EL (cell line): ENCODE data around the gene CELF5.
A peak's percentile ranks its signal among the peaks of the same experiment; 100 is the strongest.
"Not testable (repeated sequence)": the region's sequence is repeated elsewhere in the genome, so short reads cannot be mapped to it uniquely, and the experiment has no call there.

Source experiments
- DNase-seq: peaks from one replicate; pipeline ENCODE4 v3.0.0-alpha.2; 2016

CELF5 gene

DNA sequence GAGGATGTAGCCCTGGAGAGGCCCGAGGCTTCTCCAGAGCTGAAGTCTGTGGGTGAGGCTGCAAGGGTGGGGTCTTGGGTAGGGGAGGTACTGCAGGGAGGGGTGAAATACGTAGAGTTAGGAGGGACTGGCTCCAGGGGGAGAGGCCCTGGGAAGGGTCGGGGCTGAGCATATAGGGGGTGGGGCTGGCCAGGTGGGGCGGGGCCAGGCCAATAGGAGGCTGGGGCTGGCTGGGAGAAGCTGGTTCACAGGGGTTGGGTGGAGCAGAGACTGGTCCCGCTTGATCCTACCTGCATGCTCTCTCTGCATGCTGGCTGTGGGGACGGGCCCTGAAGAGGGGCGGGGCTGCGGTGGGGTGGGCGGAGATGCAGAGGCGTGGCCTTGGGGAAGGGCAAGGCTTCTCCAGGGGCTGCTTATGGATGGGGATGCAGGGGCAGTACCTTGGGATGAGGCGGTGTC, 51.9 kb downstream of the CELF5 start:
- DNase-seq = peak; percentile 24

DNA sequence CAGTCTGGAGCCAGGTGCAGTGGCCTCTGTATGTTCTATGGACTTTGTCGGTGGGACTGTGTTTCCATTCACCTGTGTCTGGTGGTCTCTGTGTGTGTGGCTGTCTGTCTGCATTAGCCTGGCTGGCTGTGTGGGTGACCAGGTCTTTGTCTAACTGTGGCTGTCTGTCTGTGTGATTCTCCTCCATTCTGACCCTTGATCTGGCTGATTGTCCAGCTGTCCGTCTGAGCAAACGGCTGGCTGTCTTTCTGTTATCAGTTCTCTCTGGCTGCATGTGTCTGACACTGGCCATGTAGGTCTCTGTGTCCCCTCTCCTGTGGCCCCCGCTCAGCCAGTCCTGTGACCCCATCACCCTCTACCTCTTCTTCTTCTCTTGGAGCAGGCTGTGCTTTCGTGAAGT, 53.2 kb downstream of the CELF5 start:
- DNase-seq = no peak

DNA sequence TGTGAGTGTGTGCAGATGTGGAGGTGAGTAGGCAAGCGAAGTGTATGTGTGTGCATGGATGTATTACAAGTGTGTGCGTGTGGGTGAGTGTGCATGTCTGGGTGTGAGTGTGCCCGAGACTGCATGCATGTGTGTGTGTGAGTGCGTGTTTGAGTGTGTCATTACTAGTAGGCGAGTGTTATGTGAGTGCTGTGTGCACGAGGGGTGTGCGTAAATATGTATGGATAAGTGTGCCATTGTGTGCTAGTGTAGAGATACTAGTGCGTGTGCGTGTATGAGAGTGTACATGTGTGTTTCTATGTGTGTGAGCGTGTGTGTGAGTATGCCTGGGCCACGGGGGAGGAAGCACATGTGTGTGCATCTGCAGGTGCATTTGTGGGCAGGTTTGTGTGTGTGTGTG, 53.8 kb downstream of the CELF5 start:
- DNase-seq = no peak

DNA sequence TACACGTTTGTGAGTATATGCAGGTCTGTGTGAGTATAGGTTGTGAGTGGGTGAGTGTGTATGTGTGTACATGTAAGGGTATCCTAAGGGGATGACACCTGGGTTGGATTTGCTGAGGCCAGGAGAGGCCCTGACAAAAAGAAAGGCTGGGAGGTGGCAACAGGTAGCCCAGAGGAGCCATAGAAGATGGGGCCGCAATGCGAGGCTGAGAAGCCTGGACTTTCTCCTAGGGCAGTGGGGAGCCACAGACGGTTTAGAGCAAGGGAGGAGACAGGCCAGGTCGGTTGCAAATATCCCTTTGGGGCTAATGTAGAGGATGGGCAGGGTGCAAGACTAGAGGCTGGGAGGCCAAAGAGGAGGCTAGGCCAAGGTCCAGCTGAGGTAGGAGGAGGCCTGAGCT, 54.3 kb downstream of the CELF5 start:
- no peak for DNase-seq

DNA sequence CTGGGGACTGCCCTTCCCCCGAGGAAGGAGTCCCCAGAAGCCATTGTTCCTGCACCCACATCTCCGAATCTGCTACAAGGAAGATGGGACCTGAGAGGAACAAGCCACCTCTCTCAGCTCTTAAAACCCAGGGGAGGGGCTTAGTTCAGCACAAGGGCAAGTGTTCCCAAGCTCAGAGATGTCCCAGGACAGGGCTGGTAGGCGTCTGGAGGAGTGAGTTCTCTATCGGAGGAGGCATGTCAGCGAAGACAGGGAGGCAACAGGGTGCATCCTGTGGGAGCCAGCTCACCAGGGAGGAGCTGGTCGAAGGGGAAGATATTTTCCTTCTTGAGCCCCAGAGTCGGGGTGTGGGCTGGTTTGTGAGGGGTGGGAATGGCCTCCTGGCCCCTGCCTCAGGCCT, 54.8 kb downstream of the CELF5 start:
- DNase-seq = no peak

DNA sequence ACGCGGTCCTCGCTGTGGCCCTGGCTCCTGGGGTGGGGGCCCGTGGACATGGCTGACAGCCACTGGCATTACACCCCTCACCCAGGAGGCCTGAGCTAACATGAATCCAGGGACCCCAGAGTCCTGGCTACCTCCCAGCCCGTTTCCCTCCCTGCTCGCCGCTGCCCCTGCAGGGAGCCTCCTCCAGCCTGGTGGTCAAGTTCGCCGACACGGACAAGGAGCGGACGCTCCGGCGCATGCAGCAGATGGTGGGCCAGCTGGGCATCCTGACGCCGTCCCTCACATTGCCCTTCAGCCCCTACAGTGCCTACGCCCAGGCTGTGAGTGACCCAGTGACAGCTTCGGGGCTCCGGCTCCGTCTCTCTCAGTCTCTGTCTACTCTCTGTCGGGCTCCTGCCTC, 56.6 kb downstream of the CELF5 start:
- no peak for DNase-seq

DNA sequence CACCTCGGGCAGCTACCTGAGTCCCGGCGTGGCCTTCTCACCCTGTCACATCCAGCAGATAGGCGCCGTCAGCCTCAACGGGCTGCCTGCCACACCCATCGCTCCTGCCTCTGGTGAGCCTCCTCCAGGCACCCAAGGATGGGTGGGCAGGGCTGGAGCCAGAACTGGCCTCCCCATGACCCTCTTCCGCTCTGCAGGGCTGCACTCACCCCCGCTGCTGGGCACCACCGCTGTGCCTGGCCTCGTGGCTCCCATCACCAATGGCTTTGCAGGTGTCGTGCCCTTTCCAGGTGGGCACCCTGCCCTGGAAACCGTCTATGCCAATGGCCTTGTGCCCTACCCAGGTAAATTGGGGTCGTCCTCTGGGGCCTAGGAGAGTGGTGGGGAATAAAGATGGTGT, 57.7 kb downstream of the CELF5 start:
- DNase-seq = no peak

DNA sequence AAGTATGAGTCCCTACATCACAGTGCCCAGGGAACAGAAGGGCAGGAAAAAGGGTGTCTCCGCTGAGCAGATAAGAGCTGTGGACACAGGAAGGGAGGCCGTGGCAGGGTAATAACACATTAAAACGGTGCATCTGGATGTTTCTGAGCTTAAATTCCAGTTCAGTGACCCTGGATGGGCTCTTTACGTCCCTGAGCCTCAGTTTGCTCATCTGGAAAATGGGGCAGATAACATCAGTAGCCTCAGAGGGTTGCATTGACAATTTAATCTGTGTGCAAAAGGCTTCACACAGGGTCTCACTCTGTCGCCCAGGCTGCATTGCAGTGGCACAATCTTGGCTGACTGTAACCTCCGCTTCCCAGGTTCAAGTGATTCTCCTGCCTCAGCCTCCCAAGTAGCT, 58.1 kb downstream of the CELF5 start:
- DNase-seq = no peak

DNA sequence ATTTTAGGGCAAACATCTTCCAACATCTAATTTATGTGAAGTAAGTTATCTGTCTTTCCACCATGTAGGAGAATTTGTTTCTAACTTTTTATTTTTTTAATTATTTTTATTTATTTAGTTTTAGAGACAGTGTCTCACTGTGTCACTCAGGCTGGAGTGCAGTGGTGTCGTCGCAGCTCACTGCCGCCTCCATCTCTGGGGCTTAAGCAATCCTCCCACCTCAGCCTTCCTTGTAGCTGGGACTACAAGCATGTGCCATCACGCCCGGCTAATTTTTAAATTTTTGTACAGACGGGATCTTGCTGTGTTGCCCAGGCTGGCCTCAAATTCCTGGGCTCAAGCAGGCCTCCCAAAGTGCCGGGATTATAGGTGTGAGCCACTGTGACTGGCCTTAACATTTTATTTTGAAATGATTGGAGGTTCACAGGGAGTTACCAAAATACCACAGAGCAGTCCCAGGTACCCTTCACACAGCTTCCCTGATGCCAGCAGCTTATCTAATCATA, 58.8 kb downstream of the CELF5 start:
- DNase-seq = no peak

DNA sequence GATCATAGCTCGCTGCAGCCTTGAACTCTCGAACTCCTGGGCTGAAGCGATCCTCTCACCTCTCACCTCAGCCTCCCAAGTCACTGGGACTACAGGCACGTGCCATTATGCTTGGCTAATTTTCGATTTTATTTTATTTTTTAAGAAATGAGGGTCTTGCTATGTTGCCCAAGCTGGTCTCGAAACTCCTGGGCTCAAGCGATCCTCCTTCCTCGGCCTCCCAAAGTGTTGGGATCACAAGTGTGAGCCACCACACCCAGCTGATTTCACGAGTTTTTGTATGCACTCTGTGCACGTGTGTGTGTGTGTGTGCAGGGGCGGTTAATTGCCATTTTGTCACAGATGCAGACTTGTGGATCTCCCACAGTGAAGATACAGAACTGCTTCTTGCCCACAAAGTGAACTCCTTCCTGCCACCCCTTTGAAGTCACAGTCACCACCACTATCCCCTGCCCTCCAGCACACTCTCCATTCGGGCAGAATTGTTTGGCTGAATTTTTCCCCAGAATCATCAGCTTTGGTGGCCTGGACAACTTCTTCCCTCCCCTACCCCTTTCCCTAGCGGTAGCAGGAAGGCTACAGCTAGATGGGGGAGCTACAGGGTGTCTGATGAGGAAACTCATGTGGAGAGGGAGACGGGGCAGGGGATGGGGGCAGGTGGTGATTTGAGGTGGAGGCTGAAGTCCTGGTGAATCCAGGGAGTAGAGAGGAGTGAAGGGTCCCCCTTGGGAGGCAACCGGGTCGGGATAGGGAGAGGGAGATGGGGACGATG, 59.6 kb downstream of the CELF5 start:
- DNase-seq = no peak

DNA sequence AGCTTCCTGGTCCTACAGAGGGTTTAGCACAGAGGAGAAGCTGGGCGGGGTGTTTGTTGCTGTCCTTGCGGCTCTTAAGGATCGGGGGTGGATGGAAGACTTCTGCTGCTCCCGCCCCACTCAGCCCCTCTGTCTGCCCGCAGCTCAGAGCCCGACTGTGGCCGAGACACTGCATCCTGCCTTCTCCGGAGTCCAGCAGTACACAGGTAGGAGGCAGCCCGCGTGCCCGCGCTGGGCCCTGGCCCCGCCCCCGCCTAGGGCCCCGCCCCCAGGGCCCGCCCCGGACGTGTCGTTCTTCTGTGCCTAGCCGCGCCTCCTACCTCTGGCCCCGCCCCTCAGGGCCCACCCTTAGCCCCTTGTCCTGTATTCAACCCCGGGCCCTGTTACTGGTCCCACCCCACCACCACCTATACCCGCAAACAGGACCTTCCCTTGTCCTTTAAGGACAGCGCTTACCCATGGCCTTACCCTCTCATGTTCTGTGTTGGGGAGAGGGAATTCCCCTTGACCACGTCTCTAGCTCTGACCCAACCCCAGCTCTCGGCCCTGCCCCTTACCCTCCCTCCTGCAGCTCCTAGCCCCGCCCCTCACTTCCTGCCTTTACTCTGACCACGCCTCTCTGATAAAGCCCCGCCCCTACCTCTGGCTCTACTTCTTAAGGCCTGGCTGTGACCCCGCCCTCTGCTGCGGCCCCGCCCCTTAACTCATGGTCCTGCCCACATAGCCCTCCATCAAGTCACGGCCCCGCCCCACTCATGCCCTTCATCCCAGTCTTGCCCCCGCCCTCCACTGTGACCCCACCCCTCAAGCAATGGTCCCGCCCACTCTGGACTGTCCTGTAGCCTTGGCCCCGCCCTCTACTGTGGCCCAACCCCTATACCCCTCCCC, 60.5 kb downstream of the CELF5 start:
- DNase-seq = peak; percentile 80

DNA sequence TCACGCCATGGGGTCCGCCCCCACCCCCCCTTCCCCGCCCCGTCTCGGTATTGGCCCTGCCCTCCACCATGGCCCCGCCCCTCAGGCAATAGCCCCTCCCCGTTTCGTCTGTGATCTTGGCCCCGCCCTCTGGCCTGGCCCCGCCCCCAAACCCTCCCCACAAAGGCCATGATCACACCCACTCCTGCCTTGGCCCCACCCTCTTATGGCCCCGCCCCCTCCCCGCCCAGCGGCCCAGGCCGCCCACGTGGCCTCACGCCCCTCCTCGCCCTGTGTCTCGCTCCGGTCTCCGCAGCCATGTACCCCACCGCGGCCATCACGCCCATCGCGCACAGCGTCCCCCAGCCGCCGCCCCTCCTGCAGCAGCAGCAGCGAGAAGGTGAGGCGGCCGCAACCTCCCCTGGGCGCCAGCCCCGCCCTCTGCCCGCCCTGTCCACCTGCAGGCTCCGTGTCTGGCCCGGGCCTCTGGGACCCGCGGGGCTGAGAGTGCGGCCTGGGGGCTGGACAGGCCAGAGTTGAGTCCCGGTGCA, 61.3 kb downstream of the CELF5 start:
- DNase-seq = no peak

DNA sequence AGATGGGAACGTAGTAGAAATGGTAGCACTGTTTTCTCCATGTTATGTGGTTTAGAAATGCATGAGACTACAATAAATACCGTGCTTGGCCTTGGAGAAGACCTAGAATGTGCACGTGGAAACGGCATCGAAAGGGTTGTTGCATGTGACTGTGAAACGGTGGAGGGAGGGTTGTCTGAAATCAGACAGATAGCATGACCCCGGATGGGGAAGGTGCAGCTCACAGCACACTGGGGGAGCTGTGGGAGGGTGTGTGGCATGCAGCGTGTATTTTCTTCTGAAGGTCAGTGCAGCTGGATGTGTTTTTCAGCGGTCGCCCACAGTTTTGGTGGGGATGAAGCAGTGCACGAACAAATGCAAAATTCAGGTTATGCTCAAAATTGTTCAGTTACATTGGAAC, 63.4 kb downstream of the CELF5 start:
- no peak for DNase-seq

DNA sequence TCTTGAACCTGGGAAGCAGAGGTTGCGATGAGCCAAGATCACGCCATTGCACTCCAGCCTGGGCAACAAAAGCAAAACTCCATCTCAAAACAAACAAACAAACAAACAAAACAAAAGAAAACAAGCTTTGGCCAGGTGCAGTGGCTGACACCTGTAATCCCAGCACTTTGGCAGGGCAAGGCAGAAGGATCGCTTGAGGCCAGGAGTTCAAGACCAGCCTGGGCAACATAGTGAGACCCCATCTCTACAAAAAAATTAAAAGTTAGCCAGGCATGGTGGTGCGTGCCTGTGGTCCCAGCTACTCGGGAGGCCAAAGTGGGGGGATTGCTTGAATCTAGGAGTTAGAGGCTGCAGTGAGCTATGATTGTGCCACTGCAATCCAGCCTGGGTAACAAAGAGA, 64.0 kb downstream of the CELF5 start:
- not testable (repeated sequence) for DNase-seq

DNA sequence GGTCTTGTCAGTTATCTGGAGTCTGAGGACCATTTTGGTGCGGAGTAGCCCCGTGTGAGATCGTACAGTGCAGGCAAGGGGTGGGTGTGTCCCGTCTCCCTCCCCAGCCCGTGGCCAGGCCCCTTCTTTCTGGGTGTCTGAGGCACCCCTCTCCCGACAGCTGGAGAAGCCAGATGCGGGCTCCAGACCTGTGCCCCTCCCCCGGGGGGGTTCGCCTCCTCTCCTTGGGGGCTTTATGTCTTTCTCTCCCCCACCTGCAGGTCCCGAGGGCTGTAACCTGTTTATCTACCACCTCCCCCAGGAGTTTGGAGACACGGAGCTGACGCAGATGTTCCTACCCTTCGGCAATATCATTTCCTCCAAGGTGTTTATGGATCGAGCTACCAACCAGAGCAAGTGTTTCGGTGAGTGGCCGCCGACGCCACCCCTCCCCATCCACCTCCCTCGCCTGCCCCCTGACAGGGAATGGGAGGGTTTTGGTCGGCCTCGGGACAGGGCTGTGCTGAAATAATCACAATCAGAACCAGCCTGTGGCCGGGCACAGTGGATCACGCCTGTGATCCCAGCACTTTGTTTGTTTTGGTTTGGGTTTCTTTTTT, 65.6 kb downstream of the CELF5 start:
- DNase-seq = no peak

DNA sequence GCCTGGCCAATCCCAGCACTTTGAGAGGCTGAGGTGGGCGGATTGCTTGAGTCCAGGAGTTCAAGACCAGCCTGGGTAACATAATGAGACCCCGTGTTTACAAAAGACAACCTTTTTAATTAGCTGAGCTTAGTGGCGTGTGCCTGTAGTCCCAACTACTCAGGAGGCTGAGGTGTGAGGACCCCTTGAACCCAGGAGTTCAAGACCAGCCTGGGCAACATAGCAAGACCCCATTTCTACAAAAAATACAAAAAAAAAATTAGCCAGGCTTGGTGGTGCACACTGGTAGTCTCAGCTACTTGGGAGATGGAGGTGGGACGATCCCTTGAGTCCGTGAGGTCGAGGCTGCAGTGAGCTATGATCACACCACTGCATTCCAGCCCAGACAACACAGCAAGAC, 66.4 kb downstream of the CELF5 start:
- DNase-seq = not testable (repeated sequence)

DNA sequence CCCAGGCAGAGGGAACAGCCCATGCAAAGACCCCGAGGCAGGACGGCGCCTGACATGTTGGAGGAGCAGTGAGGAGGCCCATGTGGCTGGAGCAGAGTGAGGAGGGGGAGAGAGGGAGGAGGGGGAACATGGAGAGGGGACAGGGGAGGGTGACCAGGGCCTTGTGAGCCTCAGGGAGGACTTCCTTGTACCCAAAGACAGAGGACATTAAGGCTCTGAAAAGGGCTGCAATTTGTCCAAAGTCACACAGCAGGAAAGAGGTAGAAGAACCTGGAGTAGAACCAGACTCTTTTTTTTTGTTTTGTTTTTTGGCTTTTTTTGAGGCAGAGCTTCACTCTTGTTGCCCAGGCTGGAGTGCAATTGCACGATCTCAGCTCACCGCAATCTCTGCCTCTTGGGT, 67.2 kb downstream of the CELF5 start:
- DNase-seq = no peak

DNA sequence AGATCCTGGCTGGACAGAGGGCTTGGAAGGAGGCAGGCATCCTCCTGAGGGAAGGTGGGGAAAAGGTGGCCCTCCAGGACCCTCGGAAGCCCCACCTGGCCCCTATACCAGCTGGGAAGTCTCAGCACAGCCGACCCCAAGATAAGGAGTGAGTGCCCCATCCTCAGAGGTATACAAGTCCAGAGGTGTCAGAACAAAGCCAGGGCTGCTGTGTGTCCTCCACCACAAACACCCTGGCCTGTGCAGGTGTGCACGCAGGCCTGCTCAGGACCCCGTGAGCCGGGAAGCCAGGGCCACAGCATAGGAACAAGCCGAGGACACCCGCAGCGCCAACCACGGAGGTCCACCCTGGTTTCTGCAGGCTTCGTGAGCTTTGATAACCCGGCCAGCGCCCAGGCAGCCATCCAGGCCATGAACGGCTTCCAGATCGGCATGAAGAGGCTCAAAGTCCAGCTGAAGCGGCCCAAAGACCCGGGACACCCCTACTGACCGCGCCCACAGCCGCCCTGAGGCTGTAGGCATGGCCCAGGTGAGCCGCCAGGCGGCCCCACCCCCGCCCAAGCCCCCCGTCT, 68.6 kb downstream of the CELF5 start:
- no peak for DNase-seq

DNA sequence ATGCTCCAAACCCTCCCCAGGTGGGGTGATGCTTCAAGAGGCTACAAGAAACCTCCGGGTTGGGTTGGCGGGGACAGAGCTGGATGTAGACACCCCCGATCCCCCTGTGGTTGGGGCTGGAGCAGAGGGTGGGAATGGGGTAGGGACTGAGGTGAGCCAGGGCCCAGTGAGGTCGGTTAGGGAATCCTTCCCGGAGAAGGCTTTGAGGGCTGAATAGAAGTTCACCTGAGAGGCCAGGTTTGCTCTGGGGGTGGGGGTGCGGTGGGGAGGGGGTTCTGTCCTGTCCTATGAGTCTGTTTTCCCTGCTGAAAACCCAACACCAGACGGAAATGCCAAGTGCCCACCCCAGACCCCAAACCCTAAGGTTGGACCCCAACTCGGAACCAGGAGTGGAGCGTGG, 69.1 kb downstream of the CELF5 start:
- DNase-seq = no peak

DNA sequence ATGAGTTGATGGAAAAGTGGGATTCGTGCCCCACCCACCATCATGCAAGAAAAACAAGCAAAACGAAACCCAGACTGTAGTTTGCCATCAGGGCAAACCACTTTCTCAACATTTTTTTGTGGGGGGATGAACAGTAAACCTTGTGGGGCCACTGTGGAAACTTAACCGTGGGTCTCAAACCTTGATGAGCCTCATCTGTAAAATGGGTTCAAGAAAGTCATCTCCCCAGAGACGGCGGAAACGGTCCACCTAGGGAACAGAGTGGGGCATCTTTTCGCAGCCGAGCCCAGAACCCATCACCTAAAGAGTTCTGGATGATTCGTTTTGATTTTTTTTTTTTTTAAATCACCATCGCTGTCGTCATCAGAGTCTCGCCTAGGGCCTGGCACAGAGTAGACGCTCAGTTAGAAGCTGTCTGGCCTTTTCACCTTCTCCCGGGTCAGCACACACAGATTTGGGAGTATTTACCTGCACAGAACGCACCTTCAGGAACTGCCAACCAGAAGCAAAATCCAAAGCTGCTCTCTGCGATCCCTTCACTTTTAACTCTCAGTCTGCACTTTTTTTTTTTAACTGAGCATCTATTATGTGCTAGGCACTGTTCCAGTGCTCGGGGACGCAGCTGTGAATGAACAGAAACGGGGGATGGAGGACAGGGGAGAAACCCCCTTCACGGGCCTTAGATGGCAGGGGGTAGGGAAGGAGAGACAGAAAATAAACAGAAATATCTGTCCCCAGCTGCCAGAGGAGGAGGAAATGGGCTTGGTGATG, 69.8 kb downstream of the CELF5 start:
- DNase-seq = no peak

DNA sequence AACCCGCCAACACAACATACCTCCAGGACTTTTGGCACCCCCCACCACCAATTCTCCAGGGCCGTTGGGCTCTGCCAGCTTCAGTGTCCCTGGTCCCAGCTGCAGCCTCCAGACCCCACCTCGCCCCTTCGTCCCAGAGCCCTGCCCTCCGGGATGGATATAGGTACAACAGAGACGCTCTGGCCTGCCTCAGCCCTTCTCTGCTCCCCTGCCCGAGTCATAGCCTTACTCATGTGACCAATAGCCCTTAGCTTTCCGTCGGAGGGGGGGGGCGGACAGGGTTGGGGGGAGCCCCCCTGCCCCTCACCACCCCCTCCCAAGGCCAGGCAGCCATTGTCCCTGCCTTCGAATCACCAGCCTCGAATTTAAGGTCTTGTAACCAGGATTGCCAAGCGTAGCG, 71.1 kb downstream of the CELF5 start:
- no peak for DNase-seq

DNA sequence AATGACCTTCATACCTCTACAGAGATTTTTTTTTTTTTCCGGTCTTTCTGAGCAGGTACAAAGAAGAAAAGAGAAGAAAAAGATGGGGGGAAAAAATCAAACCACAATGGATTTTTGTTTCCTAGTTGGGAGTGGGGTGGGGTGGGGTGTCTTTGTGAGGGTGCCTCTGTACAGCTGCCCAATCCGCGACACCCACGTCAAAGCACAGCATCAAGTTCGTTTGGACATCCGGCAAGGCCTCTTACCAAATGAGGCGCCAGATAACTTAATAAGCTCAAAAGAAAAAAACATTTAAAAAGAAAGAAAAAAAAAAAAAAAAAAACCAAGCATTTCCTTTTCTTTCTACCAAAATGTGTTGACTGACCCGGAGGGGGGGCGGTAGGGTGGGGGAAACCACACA, 71.6 kb downstream of the CELF5 start:
- DNase-seq = no peak
